CD4-positive, alpha-beta T cell (primary cell): ENCODE data around the gene FCRL5. TPM values are rescaled to one million over a fixed set of nuclear protein-coding genes. Genes with fewer than 3 reads are reported as not detected.

Experiments
- ATAC-seq: fragments of 200-7000 bp; cut with Tn5 transposase; one replicate; pipeline ENCODE4 v1.10.0; 2022; ENCODE audit warnings: mild to moderate bottlenecking; ENCODE audit not compliant: poor library complexity
- CTCF ChIA-PET: fragments of 350-600 bp; sonication (Branson Sonifier 250); formaldehyde crosslinking; loops from one replicate; lab custom pipeline; 2021; ENCODE audit warnings: antibody characterized with exemption, inconsistent platforms; lab: Charles Lee
- POLR2A ChIA-PET: fragments of 350-600 bp; sonication (Branson Sonifier 250); formaldehyde crosslinking; loops from one replicate; lab custom pipeline; 2021; ENCODE audit warnings: antibody characterized with exemption, inconsistent platforms; lab: Charles Lee
- DNase-seq, 14 experiments: peaks; one replicate each; pipeline ENCODE4 v3.0.0-alpha.2; 2013 to 2020; ENCODE audit warnings: mixed read lengths in 2 of 14
- H3K27ac ChIP-seq, 2 donors: one replicate each; pipeline versions ENCODE4 v1.5.1 to v1.7.0; 2013; ENCODE audit warnings: low read length in 2 of 2, low read depth in 1 of 2, mild to moderate bottlenecking in 1 of 2
- H3K27me3 ChIP-seq, 2 experiments: 1 replicate in 1 of 2; 2 replicates in 1 of 2; pipeline versions ENCODE4 v1.6.1 to v1.7.0; 2013; ENCODE audit warnings: low read length in 2 of 2, control low read depth in 1 of 2, mild to moderate bottlenecking in 1 of 2, moderate library complexity in 1 of 2; ENCODE audit not compliant: insufficient read depth in 2 of 2, control insufficient read depth in 1 of 2
- H3K36me3 ChIP-seq: one replicate; pipeline ENCODE4 v1.6.1; 2013; ENCODE audit warnings: low read length, control low read depth; ENCODE audit not compliant: insufficient read depth
- H3K4me1 ChIP-seq: one replicate; pipeline ENCODE4 v1.6.1; 2013; ENCODE audit warnings: low read length, control low read depth; ENCODE audit not compliant: insufficient read depth
- H3K4me3 ChIP-seq: one replicate; pipeline ENCODE4 v1.5.1; 2013; ENCODE audit warnings: mild to moderate bottlenecking, low read length, moderate library complexity
- H3K9me3 ChIP-seq, 2 experiments: 1 replicate in 1 of 2; 2 replicates in 1 of 2; pipeline versions ENCODE4 v1.6.1 to v1.7.0; 2013; ENCODE audit warnings: low read length in 2 of 2, mild to moderate bottlenecking in 2 of 2, control low read depth in 1 of 2, moderate library complexity in 1 of 2; ENCODE audit not compliant: control insufficient read depth in 1 of 2, insufficient read depth in 1 of 2
- H3K27ac Mint-ChIP-seq: one replicate; pipeline ENCODE4 v1.8.0; 2020; ENCODE audit warnings: mixed read lengths
- H3K27me3 Mint-ChIP-seq: one replicate; pipeline ENCODE4 v1.8.0; 2021; ENCODE audit warnings: mixed read lengths
- H3K36me3 Mint-ChIP-seq: one replicate; pipeline ENCODE4 v1.8.0; 2021; ENCODE audit warnings: low read depth, mixed read lengths
- H3K4me1 Mint-ChIP-seq: one replicate; pipeline ENCODE4 v1.8.0; 2021; ENCODE audit warnings: low read depth, mixed read lengths
- H3K4me3 Mint-ChIP-seq: one replicate; pipeline ENCODE4 v1.8.0; 2020; ENCODE audit warnings: mild to moderate bottlenecking, mixed read lengths
- H3K9me3 Mint-ChIP-seq: one replicate; pipeline ENCODE4 v1.8.0; 2020; ENCODE audit warnings: mixed read lengths
- intact Hi-C, 2 experiments: fragments of 100-400 bp; cut with DNase I in 1 of 2; cut with micrococcal nuclease in 1 of 2; formaldehyde crosslinking; loops; one replicate each; pipeline versions ENCODE4 v1.15.1 to v1.9.0; 2023 to 2025; cut with DNase I, micrococcal nuclease
- total RNA-seq, 174 experiments: library from RNA in 2 of 174; stranded (reverse) in 2 of 174; gene quantifications; one replicate each; pipeline ENCODE4 v1.2.3 and lab custom pipeline; 2021 to 2026
- TF ChIP-seq, protein P1 (sequence below): fragments of 200-600 bp; IDR thresholded peaks from one replicate; pipeline ENCODE4 v1.8.0; 2022; ENCODE audit warnings: antibody characterized with exemption, mild to moderate bottlenecking

Gene FCRL5
- total RNA-seq, 2 experiments from 2014 or later, result not detected

GRCh38 chr1:157471531-157471930 lies 80.8 kb downstream of the FCRL5 start:
- Histone ChIP-seq H3K4me3 (no peak overlapping the region), H3K27ac (no peak overlapping the region), H3K9me3 (no peaks in the 10 kb centered on the region), H3K4me1 (no peaks in the 10 kb centered on the region), H3K27me3 (no peaks in the 10 kb centered on the region), H3K36me3 (no peaks in the 10 kb centered on the region)
- Mint-ChIP-seq H3K4me1 (no peaks in the 10 kb centered on the region), H3K27ac (no peak overlapping the region), H3K9me3 (peaks cover 4% of the 10 kb centered on the region), H3K27me3 (peaks cover 21% of the 10 kb centered on the region), H3K4me3 (no peak overlapping the region), H3K36me3 (no peaks in the 10 kb centered on the region)
- TF ChIP-seq, protein P1, sequence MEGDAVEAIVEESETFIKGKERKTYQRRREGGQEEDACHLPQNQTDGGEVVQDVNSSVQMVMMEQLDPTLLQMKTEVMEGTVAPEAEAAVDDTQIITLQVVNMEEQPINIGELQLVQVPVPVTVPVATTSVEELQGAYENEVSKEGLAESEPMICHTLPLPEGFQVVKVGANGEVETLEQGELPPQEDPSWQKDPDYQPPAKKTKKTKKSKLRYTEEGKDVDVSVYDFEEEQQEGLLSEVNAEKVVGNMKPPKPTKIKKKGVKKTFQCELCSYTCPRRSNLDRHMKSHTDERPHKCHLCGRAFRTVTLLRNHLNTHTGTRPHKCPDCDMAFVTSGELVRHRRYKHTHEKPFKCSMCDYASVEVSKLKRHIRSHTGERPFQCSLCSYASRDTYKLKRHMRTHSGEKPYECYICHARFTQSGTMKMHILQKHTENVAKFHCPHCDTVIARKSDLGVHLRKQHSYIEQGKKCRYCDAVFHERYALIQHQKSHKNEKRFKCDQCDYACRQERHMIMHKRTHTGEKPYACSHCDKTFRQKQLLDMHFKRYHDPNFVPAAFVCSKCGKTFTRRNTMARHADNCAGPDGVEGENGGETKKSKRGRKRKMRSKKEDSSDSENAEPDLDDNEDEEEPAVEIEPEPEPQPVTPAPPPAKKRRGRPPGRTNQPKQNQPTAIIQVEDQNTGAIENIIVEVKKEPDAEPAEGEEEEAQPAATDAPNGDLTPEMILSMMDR, result no peak
- CTCF ChIA-PET, result no interaction called here
- ATAC-seq (no peak), DNase-seq (no peak)
- intact Hi-C loops, result no loop called here
- POLR2A ChIA-PET, result no interaction called here

DNA sequence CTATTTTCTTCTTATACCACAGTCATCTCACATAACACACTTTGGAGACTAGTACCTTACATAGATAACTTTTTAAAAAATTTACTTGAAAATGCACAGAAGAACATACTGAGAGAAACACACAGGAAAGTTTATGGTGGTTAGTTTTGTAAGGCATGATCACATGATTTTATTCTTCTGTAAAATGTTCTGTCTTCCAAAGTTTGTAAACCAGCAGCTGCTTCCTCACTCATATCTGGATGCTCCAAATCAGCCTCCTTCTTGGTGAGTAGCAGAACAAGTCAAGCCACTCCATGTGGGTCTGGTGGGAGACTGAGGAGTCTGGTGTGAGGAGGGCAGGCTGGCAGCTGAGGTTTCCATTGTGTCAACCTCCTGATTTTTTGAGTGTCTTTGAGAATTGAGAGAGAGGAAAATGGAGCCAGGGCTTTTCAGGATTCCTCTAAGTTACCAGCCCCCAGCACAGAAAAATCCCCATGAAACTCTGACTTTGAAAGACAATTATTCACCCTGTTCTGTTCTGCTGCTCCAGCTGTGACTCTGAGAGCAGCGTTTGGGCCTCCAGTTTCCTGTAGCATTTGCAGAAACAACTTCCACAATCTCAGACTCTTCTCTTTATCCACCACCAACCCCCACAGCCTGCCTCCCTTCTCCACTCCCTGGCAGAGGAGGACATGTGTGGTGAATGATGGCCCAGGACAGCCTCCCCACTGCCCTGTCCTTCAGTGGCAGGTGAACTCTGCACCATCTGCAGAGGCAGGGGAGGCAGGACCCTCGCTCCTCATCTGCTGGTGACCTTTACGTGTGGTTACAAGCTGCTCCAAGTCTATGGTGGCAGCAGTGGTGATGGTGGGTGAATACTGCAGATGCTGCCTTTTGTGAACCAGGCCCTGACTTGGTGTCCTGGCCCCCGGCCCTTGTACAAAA lies 82.3 kb downstream of the FCRL5 start:
- ATAC-seq, result no peak
- intact Hi-C loops, result no loop called here
- ChIA-PET POLR2A (no interaction called here), CTCF (no interaction called here)
- no peaks in the 10 kb centered on the region for H3K4me1 Mint-ChIP-seq
- Histone ChIP-seq H3K36me3 (no peaks in the 10 kb centered on the region), H3K4me1 (no peaks in the 10 kb centered on the region), H3K27ac (no peak overlapping the region), H3K9me3 (no peaks in the 10 kb centered on the region), H3K4me3 (no peak overlapping the region), H3K27me3 (no peaks in the 10 kb centered on the region)
- peaks cover 20% of the 10 kb centered on the region for H3K27me3 Mint-ChIP-seq
- TF ChIP-seq, protein P1, result no peak
- no peak for DNase-seq
- no peak overlapping the region for H3K27ac Mint-ChIP-seq
- H3K9me3 Mint-ChIP-seq, result no peaks in the 10 kb centered on the region
- H3K4me3 Mint-ChIP-seq, result no peak overlapping the region
- no peaks in the 10 kb centered on the region for H3K36me3 Mint-ChIP-seq

DNA sequence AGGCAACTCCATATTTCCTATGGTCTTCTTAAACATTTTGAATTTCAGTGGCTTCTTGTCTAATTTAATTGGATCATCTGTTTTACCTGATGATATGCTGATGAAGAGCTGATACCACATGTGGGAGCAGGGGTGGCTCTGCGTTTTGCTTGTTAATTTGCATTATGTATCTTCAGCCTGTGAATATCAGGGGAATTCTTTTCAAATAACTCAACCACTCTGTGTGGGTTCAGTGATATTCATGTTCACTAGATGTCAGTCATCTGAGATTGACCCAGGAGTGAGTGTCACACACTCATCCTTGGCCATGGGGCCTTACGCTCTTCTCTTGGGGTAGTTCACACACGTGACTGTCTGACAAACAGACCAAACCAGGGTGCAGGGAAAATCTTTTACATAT lies 83.0 kb downstream of the FCRL5 start:
- intact Hi-C loops, result no loop called here
- peaks cover 18% of the 10 kb centered on the region for H3K27me3 Mint-ChIP-seq
- POLR2A ChIA-PET, result no interaction called here
- Histone ChIP-seq H3K36me3 (no peaks in the 10 kb centered on the region), H3K27ac (no peak overlapping the region), H3K9me3 (no peaks in the 10 kb centered on the region), H3K4me1 (no peaks in the 10 kb centered on the region), H3K4me3 (no peak overlapping the region), H3K27me3 (no peaks in the 10 kb centered on the region)
- H3K4me3 Mint-ChIP-seq, result no peak overlapping the region
- TF ChIP-seq, protein P1, result no peak
- no peak for DNase-seq
- no peaks in the 10 kb centered on the region for H3K4me1 Mint-ChIP-seq
- no peak for ATAC-seq
- H3K27ac Mint-ChIP-seq, result no peak overlapping the region
- no peaks in the 10 kb centered on the region for H3K36me3 Mint-ChIP-seq
- CTCF ChIA-PET, result no interaction called here
- no peaks in the 10 kb centered on the region for H3K9me3 Mint-ChIP-seq
